ENCODE data around the gene PLA2G4B.

Gene PLA2G4B

GRCh38 chr15:41872166-41872747 is 33.6 kb downstream of the PLA2G4B start:
- DNase-seq, result no peak

- no peak for DNase-seq
Observed at GRCh38 chr15:41873711-41874110, 35.1 kb downstream of the PLA2G4B start.

GRCh38 chr15:41874736-41875135 is 36.1 kb downstream of the PLA2G4B start:
- DNase-seq, result no peak

GRCh38 chr15:41876007-41876406 is 37.4 kb downstream of the PLA2G4B start:
- DNase-seq, result no peak

- no peak for DNase-seq
Observed at GRCh38 chr15:41876689-41877088, 38.0 kb downstream of the PLA2G4B start.

GRCh38 chr15:41877631-41878354 is 39.1 kb downstream of the PLA2G4B start:
- DNase-seq, result no peak

- DNase-seq, result no peak
Observed at GRCh38 chr15:41878355-41878699, 39.7 kb downstream of the PLA2G4B start.

- DNase-seq, result no peak
Observed at GRCh38 chr15:41879321-41879845, 40.7 kb downstream of the PLA2G4B start.

- DNase-seq, result no peak
Observed at GRCh38 chr15:41880156-41880877, 41.7 kb downstream of the PLA2G4B start.

GRCh38 chr15:41881086-41881485 is 42.4 kb downstream of the PLA2G4B start:
- DNase-seq, result no peak

GRCh38 chr15:41881550-41881919 is 42.9 kb downstream of the PLA2G4B start:
- no peak for DNase-seq

- no peak for DNase-seq
Observed at GRCh38 chr15:41881920-41882688, 43.5 kb downstream of the PLA2G4B start.

- DNase-seq, result no peak
Observed at GRCh38 chr15:41882689-41883483, 44.2 kb downstream of the PLA2G4B start.

GRCh38 chr15:41883484-41883825 is 44.8 kb downstream of the PLA2G4B start:
- DNase-seq, result no peak

GRCh38 chr15:41884458-41884857 is 45.8 kb downstream of the PLA2G4B start:
- no peak for DNase-seq

GRCh38 chr15:41885321-41885720 is 46.7 kb downstream of the PLA2G4B start:
- DNase-seq, result no peak

GRCh38 chr15:41885841-41886240 is 47.2 kb downstream of the PLA2G4B start:
- DNase-seq, result no peak

- no peak for DNase-seq
Observed at GRCh38 chr15:41886741-41887140, 48.1 kb downstream of the PLA2G4B start.

GRCh38 chr15:41887161-41887560 is 48.5 kb downstream of the PLA2G4B start:
- no peak for DNase-seq

GRCh38 chr15:41887893-41888292 is 49.2 kb downstream of the PLA2G4B start:
- no peak for DNase-seq

- no peak for DNase-seq
Observed at GRCh38 chr15:41888662-41889253, 50.1 kb downstream of the PLA2G4B start.

GRCh38 chr15:41890050-41890690 is 51.5 kb downstream of the PLA2G4B start:
- no peak for DNase-seq

Data from DMS 273 treated with DMSO at 0.1 percent for 48 hours (cell line).